Transverse colon (tissue), 4 donors: ENCODE measurements around the gene ADCY4.

Experiments used
- CTCF ChIP-seq, 5 experiments: fragments of 200-600 bp in 3 of 5; fragments of 450-650 bp in 2 of 5; sonication (generic) in 3 of 5; IDR thresholded peaks; 1 replicate in 2 of 5; 2 replicates in 3 of 5; pipeline ENCODE4 v1.5.1; 2016 to 2017; ENCODE audit warnings: antibody characterized with exemption in 5 of 5, inconsistent platforms in 3 of 5, mild to moderate bottlenecking in 2 of 5, moderate library complexity in 1 of 5
- EP300 ChIP-seq: sonication (generic); formaldehyde crosslinking; IDR thresholded peaks from one replicate; pipeline ENCODE4 v1.6.1; 2017; ENCODE audit warnings: antibody characterized with exemption, low read depth
- POLR2A ChIP-seq: fragments of 450-650 bp; IDR thresholded peaks from one replicate; pipeline ENCODE4 v1.6.1; 2016; ENCODE audit warnings: antibody characterized with exemption, mild to moderate bottlenecking, moderate library complexity
- POLR2AphosphoS5 ChIP-seq, 3 donors: sonication (generic); formaldehyde crosslinking; IDR thresholded peaks; one replicate each; pipeline ENCODE4 v1.6.1; 2016; ENCODE audit warnings: antibody characterized with exemption in 3 of 3

- TF ChIP-seq EP300 (no peak), CTCF (IDR thresholded peaks at IDR 0.05) (no peak), POLR2A (no peak), POLR2AphosphoS5 (IDR thresholded peaks at IDR 0.05) (no peak)
These were observed 9.8 kb downstream of the ADCY4 start for GRCh38 chr14:24325041-24325530.
